H1 (cell line): ENCODE data around the gene ILF3. TPM values are rescaled to one million over a fixed set of nuclear protein-coding genes. Genes with fewer than 3 reads are reported as not detected.

ENCODE experiments used
- CTCF ChIA-PET: fragments of 300-600 bp; sonication (Branson Sonifier 250); formaldehyde crosslinking; loops from one replicate; lab custom pipeline; 2021; ENCODE audit not compliant: partially characterized antibody; lab: Charles Lee
- POLR2A ChIA-PET: fragments of 300-600 bp; sonication (Branson Sonifier 250); formaldehyde crosslinking; loops from one replicate; lab custom pipeline; 2021; ENCODE audit warnings: inconsistent platforms; ENCODE audit not compliant: partially characterized antibody; lab: Charles Lee
- DNase-seq, 2 experiments: peaks; one replicate each; pipeline versions ENCODE4 v3.0.0 to v3.0.0-alpha.2; 2010 to 2022; ENCODE audit warnings: low spot score in 2 of 2, low read depth in 1 of 2, mixed read lengths in 1 of 2
- FAIRE-seq: peaks from 2 replicates; lab custom pipeline; 2011; peaks lifted over from hg19 to GRCh38; lab: Jason Lieb, UNC
- H2AFZ ChIP-seq: 2 replicates; pipeline ENCODE4 v1.8.1; 2012; ENCODE audit warnings: low read length, inconsistent platforms
- H2AK5ac ChIP-seq: 2 replicates; pipeline ENCODE4 v1.6.1; 2013; ENCODE audit warnings: low read depth, low read length
- H2BK120ac ChIP-seq: replicated peaks from 2 replicates; pipeline ENCODE3; 2013; ENCODE audit warnings: low read depth, low read length, inconsistent platforms
- H2BK12ac ChIP-seq: 2 replicates; pipeline ENCODE4 v1.6.1; 2013; ENCODE audit warnings: low read depth, low read length
- H2BK15ac ChIP-seq: 2 replicates; pipeline ENCODE4 v1.6.1; 2013; ENCODE audit warnings: low read length
- H2BK20ac ChIP-seq: 2 replicates; pipeline ENCODE4 v1.6.1; 2013; ENCODE audit warnings: low read length
- H2BK5ac ChIP-seq: 2 replicates; pipeline ENCODE4 v1.6.1; 2013; ENCODE audit warnings: low read depth, low read length
- H3K14ac ChIP-seq: 2 replicates; pipeline ENCODE4 v1.6.1; 2013; ENCODE audit warnings: inconsistent platforms; ENCODE audit not compliant: insufficient read length
- H3K18ac ChIP-seq: 2 replicates; pipeline ENCODE4 v1.6.1; 2013; ENCODE audit warnings: low read length; ENCODE audit errors: extremely low read depth
- H3K23ac ChIP-seq: 2 replicates; pipeline ENCODE4 v1.6.1; 2013; ENCODE audit warnings: inconsistent platforms; ENCODE audit not compliant: insufficient read length
- H3K23me2 ChIP-seq: 2 replicates; pipeline ENCODE4 v1.6.1; 2013; ENCODE audit warnings: low read depth, low read length
- H3K27ac ChIP-seq: 2 replicates; pipeline ENCODE4 v1.6.1; 2011; ENCODE audit warnings: low read depth, low read length, inconsistent platforms
- H3K27me3 ChIP-seq, 4 experiments: replicated peaks in 1 of 4; 1 replicate in 1 of 4; 2 replicates in 3 of 4; pipeline versions ENCODE4 v1.6.1 to v1.8.1; 2011 to 2013; ENCODE audit warnings: low read length in 3 of 4, mild to moderate bottlenecking in 3 of 4, inconsistent platforms in 2 of 4, mixed read lengths in 2 of 4, moderate library complexity in 1 of 4; ENCODE audit not compliant: control insufficient read depth in 3 of 4, insufficient read depth in 3 of 4; ENCODE audit errors: extremely low read depth in 1 of 4
- H3K36me3 ChIP-seq, 4 experiments: 2 replicates each; pipeline versions ENCODE4 v1.6.1 to v1.8.1; 2011 to 2013; ENCODE audit warnings: mild to moderate bottlenecking in 4 of 4, low read length in 3 of 4, moderate library complexity in 2 of 4, control low read depth in 1 of 4, inconsistent platforms in 1 of 4; ENCODE audit not compliant: insufficient read depth in 4 of 4, control insufficient read depth in 2 of 4
- H3K4ac ChIP-seq: replicated peaks from 2 replicates; pipeline ENCODE3; 2013; ENCODE audit warnings: low read length, low read depth, mixed read lengths, inconsistent platforms; ENCODE audit not compliant: insufficient read length
- H3K4me1 ChIP-seq, 4 experiments: replicated peaks in 1 of 4; 1 replicate in 1 of 4; 2 replicates in 3 of 4; pipeline versions ENCODE4 v1.6.1 to v1.8.1; 2011 to 2013; ENCODE audit warnings: low read length in 3 of 4, inconsistent platforms in 2 of 4, mixed read lengths in 1 of 4; ENCODE audit not compliant: insufficient read depth in 4 of 4, control insufficient read depth in 3 of 4
- H3K4me2 ChIP-seq, 2 experiments: 2 replicates each; pipeline versions ENCODE4 v1.6.1 to v1.8.1; 2011 to 2013; ENCODE audit warnings: low read depth in 2 of 2, low read length in 2 of 2, control low read depth in 1 of 2, inconsistent platforms in 1 of 2, mild to moderate bottlenecking in 1 of 2; ENCODE audit not compliant: insufficient read depth in 1 of 2
- H3K4me3 ChIP-seq, 4 experiments: fragments of 200-600, 300-600 bp in 1 of 4; sonication (generic), shearing (Covaris generic), sonication (Bioruptor Twin) in 1 of 4; 2 replicates each; pipeline versions ENCODE4 v1.5.1 to v1.8.1; 2011 to 2016; ENCODE audit warnings: low read length in 4 of 4, low read depth in 3 of 4, control low read depth in 2 of 4, inconsistent platforms in 2 of 4, mild to moderate bottlenecking in 2 of 4, mixed read lengths in 1 of 4, moderate library complexity in 1 of 4; ENCODE audit not compliant: insufficient read depth in 2 of 4; ENCODE audit errors: extremely low read depth in 1 of 4
- H3K56ac ChIP-seq: replicated peaks from 2 replicates; pipeline ENCODE3; 2013; ENCODE audit warnings: low read depth, mild to moderate bottlenecking, mixed read lengths, low read length, inconsistent platforms; ENCODE audit not compliant: insufficient read length
- H3K79me1 ChIP-seq: 2 replicates; pipeline ENCODE4 v1.6.1; 2013; ENCODE audit warnings: low read depth, low read length, control low read depth
- H3K79me2 ChIP-seq, 2 experiments: 2 replicates each; pipeline versions ENCODE4 v1.6.1 to v1.8.1; 2012 to 2013; ENCODE audit warnings: low read length in 2 of 2, mild to moderate bottlenecking in 2 of 2, inconsistent platforms in 1 of 2; ENCODE audit not compliant: insufficient read depth in 2 of 2, control insufficient read depth in 1 of 2
- H3K9ac ChIP-seq, 4 experiments: replicated peaks in 1 of 4; 1 replicate in 1 of 4; 2 replicates in 3 of 4; pipeline versions ENCODE4 v1.6.1 to v1.8.1; 2011 to 2013; ENCODE audit warnings: low read depth in 3 of 4, low read length in 3 of 4, control low read depth in 2 of 4, mild to moderate bottlenecking in 2 of 4, moderate library complexity in 2 of 4, inconsistent platforms in 1 of 4; ENCODE audit errors: extremely low read depth in 1 of 4
- H3K9me3 ChIP-seq, 2 experiments: 2 replicates each; pipeline versions ENCODE4 v1.6.1 to v1.8.1; 2012 to 2013; ENCODE audit warnings: mild to moderate bottlenecking in 2 of 2, moderate library complexity in 2 of 2, control low read depth in 1 of 2, inconsistent platforms in 1 of 2, low read depth in 1 of 2, low read length in 1 of 2, mixed read lengths in 1 of 2; ENCODE audit not compliant: insufficient read depth in 2 of 2
- H4K20me1 ChIP-seq, 2 experiments: replicated peaks in 1 of 2; 2 replicates each; pipeline versions ENCODE3 to v1.8.1; 2011 to 2013; ENCODE audit warnings: inconsistent platforms in 2 of 2, low read length in 2 of 2, mild to moderate bottlenecking in 1 of 2; ENCODE audit not compliant: insufficient read depth in 2 of 2, control insufficient read depth in 1 of 2
- H4K5ac ChIP-seq: 2 replicates; pipeline ENCODE4 v1.6.1; 2013; ENCODE audit warnings: low read length, low read depth, mixed read lengths, inconsistent platforms; ENCODE audit not compliant: insufficient read length
- H4K8ac ChIP-seq: 2 replicates; pipeline ENCODE4 v1.8.0; 2013; ENCODE audit warnings: mild to moderate bottlenecking, moderate library complexity, low read length, inconsistent platforms; ENCODE audit not compliant: insufficient read depth; ENCODE audit errors: extremely low read depth
- H4K91ac ChIP-seq: replicated peaks from 2 replicates; pipeline ENCODE3; 2013; ENCODE audit warnings: low read length, mixed read lengths, inconsistent platforms; ENCODE audit not compliant: insufficient read length
- EP300 ChIP-seq, 2 experiments: IDR thresholded peaks; 1 replicate in 1 of 2; 2 replicates in 1 of 2; pipeline ENCODE4 v1.6.1; 2011 to 2012; ENCODE audit warnings: low read depth in 2 of 2, low read length in 2 of 2, mild to moderate bottlenecking in 2 of 2, borderline replicate concordance in 1 of 2, inconsistent platforms in 1 of 2, moderate library complexity in 1 of 2
- FOSL1 ChIP-seq: IDR thresholded peaks from 2 replicates; pipeline ENCODE4 v1.6.1; 2011; ENCODE audit warnings: mild to moderate bottlenecking, low read depth, low read length, moderate library complexity; ENCODE audit not compliant: insufficient read depth
- POLR2A ChIP-seq, 2 experiments: IDR thresholded peaks; 1 replicate in 1 of 2; 2 replicates in 1 of 2; pipeline ENCODE4 v1.6.1; 2011; ENCODE audit warnings: low read depth in 2 of 2, low read length in 2 of 2, mild to moderate bottlenecking in 2 of 2; ENCODE audit errors: control extremely low read depth in 1 of 2
- POLR2AphosphoS5 ChIP-seq: IDR thresholded peaks from 2 replicates; pipeline ENCODE4 v1.6.1; 2011; ENCODE audit warnings: low read depth, low read length
- RAD21 ChIP-seq, 2 experiments: IDR thresholded peaks in 1 of 2; conservative IDR thresholded peaks in 1 of 2; 2 replicates each; pipeline ENCODE4 v1.6.1; 2011; ENCODE audit warnings: low read depth in 2 of 2, low read length in 2 of 2, improper control_type of control experiment in 1 of 2, inconsistent platforms in 1 of 2, mild to moderate bottlenecking in 1 of 2, moderate library complexity in 1 of 2
- SRF ChIP-seq: IDR thresholded peaks from 2 replicates; pipeline ENCODE4 v1.6.1; 2011; ENCODE audit warnings: mild to moderate bottlenecking, low read depth, low read length, moderate library complexity
- TBP ChIP-seq: IDR thresholded peaks from 2 replicates; pipeline ENCODE4 v1.6.1; 2011; ENCODE audit warnings: low read depth, low read length, improper control_type of control experiment
- WGBS, 2 experiments: shearing (Covaris generic) in 1 of 2; methylation state at CpG; one replicate each; pipeline versions ENCODE4 v1.1.6 to v1.1.7; 2013 to 2015; ENCODE audit warnings: low lambda C conversion rate in 2 of 2, mixed read lengths in 2 of 2, inconsistent platforms in 1 of 2, low coverage in 1 of 2, missing lambda C conversion rate in 1 of 2; ENCODE audit not compliant: insufficient replicate concordance in 2 of 2, insufficient coverage in 1 of 2, insufficient read length in 1 of 2; ENCODE audit errors: extremely low coverage in 1 of 2, missing lambda C conversion rate in 1 of 2; 5-methylcytosine and 5-hydroxymethylcytosine counted together
- polyA plus RNA-seq, 7 experiments: library from polyadenylated mRNA; depleted of rRNA in 3 of 7; stranded (reverse) in 5 of 7; unstranded in 2 of 7; fragments of >200 nt in 5 of 7; fragments of 200-250 nt in 2 of 7; gene quantifications; 1 replicate in 5 of 7; 2 replicates in 1 of 7; 4 replicates in 1 of 7; pipeline versions ENCODE4 v1.2.1 to v1.2.3, GENCODE V29; 2011 to 2013; ENCODE audit warnings: missing spikeins in 2 of 7, mixed read lengths in 2 of 7
- total RNA-seq: library from RNA; stranded (reverse); fragmentation: NEBNext Ultra II Directional; extraction: Animal tissue kit (Norgen Biotek cat#: 25700); gene quantifications from 2 replicates; pipeline ENCODE4 v1.2.1, GENCODE V29; 2021
- TF ChIP-seq, protein P1 (sequence below): IDR thresholded peaks from 2 replicates; pipeline ENCODE4 v1.6.1; 2011; ENCODE audit warnings: low read depth, mild to moderate bottlenecking, low read length; ENCODE audit not compliant: insufficient read depth

ILF3 gene
- total and polyA plus RNA-seq, 2 of the 8 experiments (the other 6 are each of a cell fraction or from before 2014, with no cell fraction given): 291 to 695 TPM

GRCh38 chr19:10670876-10671804 lies 17.0 kb downstream of the ILF3 start:
- Histone ChIP-seq H4K5ac (no peak overlapping the region), H2BK20ac (no peak overlapping the region), H3K27ac (no peak overlapping the region), H3K4ac (no peak overlapping the region), H3K4me1 (peaks cover 0 to 3% (median 0%) of the 10 kb centered on the region in 4 experiments; a peak in 1 of 7 replicates), H3K18ac (no peak overlapping the region), H3K23me2 (no peaks in the 10 kb centered on the region), H3K56ac (no peak overlapping the region), H3K23ac (no peak overlapping the region), H3K79me1 (peaks cover 18% of the 10 kb centered on the region), H4K91ac (no peak overlapping the region), H3K9ac (no peak overlapping the region), H2BK5ac (no peak overlapping the region), H2BK15ac (no peak overlapping the region), H2AFZ (no peak overlapping the region), H3K4me3 (no peak overlapping the region), H2BK12ac (no peak overlapping the region), H2BK120ac (no peak overlapping the region), H4K20me1 (peaks cover 47 to 48% of the 10 kb centered on the region in 2 experiments), H3K4me2 (no peak overlapping the region), H4K8ac (peak overlapping the region; percentile 28; the same call in 1 of the 2 replicates), H2AK5ac (no peak overlapping the region), H3K9me3 (no peaks in the 10 kb centered on the region), H3K79me2 (peaks cover 56 to 98% of the 10 kb centered on the region in 2 experiments), H3K14ac (no peak overlapping the region), H3K36me3 (peaks cover 37 to 74% (median 59%) of the 10 kb centered on the region in 4 experiments), H3K27me3 (no peaks in the 10 kb centered on the region)
- ChIA-PET POLR2A (interaction anchor here (55.9 to 59.0 kb wide), 2 partner anchors 3 to 21 kb away, joined by 1874 read pairs; partner anchors contain the start of genes DNM2, ILF3 and QTRT1), CTCF (interaction anchor here (0.6 to 4.8 kb wide), 9 partner anchors 8 to 90 kb away, joined by 3 to 24 read pairs (median 3); no protein-coding TSS in a partner anchor)
- FAIRE-seq (no peak), DNase-seq (no peak)
- 89% methylated on average over 24 of the region's 24 CpGs; no CpG with 5 or more reads in 1 of the 2 experiments for WGBS, 2 experiments
- TF ChIP-seq SRF: no peak
- TF ChIP-seq POLR2AphosphoS5: peak; percentile 56
- TF ChIP-seq POLR2A (IDR thresholded peaks at IDR 0.05; ENCODE audit: control extremely low read depth in 1 of 2, low read depth in 2 of 2, low read length in 2 of 2): peak in 1 of 2 experiments; percentile 47; a peak in 2 of 3 replicates
- no peak for TF ChIP-seq FOSL1
- TF ChIP-seq, protein P1, sequence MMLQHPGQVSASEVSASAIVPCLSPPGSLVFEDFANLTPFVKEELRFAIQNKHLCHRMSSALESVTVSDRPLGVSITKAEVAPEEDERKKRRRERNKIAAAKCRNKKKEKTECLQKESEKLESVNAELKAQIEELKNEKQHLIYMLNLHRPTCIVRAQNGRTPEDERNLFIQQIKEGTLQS: no peak
- no peak for TF ChIP-seq EP300 (IDR thresholded peaks at IDR 0.05; ENCODE audit: borderline replicate concordance in 1 of 2, low read depth in 2 of 2, low read length in 2 of 2)
- no peak for TF ChIP-seq TBP
- TF ChIP-seq RAD21 (IDR thresholded peaks at IDR 0.05 in 1 of 2, conservative IDR thresholded peaks at IDR 0.05 in 1 of 2; ENCODE audit: low read depth in 2 of 2, low read length in 2 of 2): no peak
